ENCODE results near the gene STYX.

GRCh38 chr14:52693036-52693435 is 36.9 kb upstream of the STYX start:
- TF ChIP-seq POLR2A (IDR thresholded peaks at IDR 0.05; ENCODE audit: low read length) = no peak
- TF ChIP-seq GATA1 (IDR thresholded peaks at IDR 0.05; ENCODE audit: low read depth, low read length) = no peak
